T-helper 2 cell treated with Interferon-gamma antibody and Interleukin-4, amounts not matched to agents 100 ng/mL and 5 ng/mL, for 36 hours (primary cell): ENCODE measurements around the gene KRTAP2-2. TPM values are rescaled to one million over a fixed set of nuclear protein-coding genes. Genes with fewer than 3 reads are reported as not detected.
"Not testable (repeated sequence)": the region's sequence is repeated elsewhere in the genome, so short reads cannot be mapped to it uniquely, and the experiment has no call there.

Experiments
- intact Hi-C: fragments of 100-400 bp; cut with micrococcal nuclease; formaldehyde crosslinking; loops from one replicate; pipeline ENCODE4 v1.15.1; 2023
- total RNA-seq: library from RNA; stranded (reverse); gene quantifications from 2 replicates; pipeline ENCODE4 v1.2.3, GENCODE V29; 2022

Gene KRTAP2-2
- total RNA-seq, 1 donor from 2014 or later, result not detected

DNA sequence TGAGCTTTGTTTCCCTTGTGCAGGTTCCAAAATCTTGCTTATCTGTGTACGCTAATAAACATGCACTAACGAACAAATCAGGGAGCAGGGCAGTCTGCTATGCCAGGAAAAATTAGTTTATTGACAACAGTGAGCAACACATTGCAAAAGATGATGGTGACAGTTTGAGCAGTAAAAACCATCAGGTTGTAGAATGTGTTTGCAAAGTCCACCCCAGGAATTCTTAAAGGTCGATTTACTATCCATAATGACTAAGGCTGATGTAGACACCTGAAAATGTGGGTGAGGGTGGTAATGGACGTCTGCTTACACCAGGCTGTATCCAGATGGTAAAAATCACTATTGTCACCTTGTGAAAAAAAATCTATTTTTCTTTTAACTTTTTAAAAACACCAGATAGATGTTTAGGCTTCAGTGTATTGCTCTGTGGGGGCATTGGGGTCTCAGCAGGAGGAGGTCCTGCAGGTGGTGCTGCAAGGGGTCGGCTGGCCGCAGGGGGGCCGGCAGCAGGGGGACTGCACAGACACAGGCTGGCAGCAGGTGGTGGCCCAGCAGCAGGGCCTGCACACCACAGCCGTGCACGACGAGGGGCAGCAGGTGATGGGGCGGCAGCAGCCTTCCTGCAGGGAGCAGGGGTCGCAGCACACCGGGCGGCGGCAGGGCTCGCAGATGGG is 10.1 kb upstream of the KRTAP2-2 start:
- intact Hi-C loops, result not testable (repeated sequence)

- intact Hi-C loops, result no loop called here
Measured at GRCh38 chr17:41064301-41064700, 9.3 kb upstream of the KRTAP2-2 start.

- intact Hi-C loops, result no loop called here
Measured at GRCh38 chr17:41063449-41063848, 8.4 kb upstream of the KRTAP2-2 start.

DNA sequence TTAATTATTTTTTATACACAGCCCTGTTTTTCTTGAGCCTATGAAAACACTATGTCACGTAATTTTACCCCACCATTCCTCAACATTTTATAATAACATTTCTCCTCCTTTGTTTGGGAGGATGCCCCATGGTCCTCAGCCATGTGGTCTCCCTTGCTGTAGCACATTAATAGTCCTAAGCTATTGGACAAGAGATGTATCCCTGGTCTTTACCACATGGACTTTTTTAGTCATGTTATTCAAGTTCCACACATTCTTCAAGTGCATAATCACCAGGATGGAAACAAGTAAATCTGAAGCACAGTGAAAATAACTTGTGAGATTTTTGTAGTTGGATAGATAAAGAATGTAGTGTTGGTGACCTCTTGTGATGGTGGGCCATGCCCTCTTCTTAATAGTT is 6.9 kb upstream of the KRTAP2-2 start:
- intact Hi-C loops, result no loop called here

DNA sequence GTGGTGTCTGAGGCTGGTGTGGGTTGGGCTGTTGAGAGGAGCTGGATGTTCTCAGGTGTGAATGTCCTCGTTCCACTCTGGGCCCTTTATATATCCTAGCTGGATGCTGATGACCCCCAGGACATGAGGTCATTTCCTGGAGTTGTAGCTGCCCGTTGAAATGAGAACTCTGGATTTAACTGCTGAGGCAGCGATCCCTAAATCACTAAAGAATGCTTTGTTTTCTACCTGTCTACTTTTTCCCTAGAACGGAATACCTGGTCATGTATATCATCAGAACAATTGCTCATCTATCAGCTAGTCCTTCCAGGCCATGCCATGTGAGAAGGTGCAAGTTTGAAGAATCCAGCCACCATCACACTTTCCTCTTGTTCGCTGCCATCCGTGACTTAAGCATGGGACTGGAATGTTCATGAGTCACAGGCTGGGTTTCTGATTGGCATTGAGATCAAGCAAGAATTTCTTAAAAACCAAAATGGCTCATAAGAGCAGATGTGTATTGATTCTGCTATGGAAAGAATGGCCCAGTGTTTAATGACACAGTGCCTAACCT is 5.1 kb upstream of the KRTAP2-2 start, which contains the start of gene KRTAP2-3:
TSS of gene KRTAP2-3 (minus strand) at position 63 of the 553 bp plus-strand sequence. CDS start 64 bp downstream, outside the sequence.
- intact Hi-C loops, result no loop called here

DNA sequence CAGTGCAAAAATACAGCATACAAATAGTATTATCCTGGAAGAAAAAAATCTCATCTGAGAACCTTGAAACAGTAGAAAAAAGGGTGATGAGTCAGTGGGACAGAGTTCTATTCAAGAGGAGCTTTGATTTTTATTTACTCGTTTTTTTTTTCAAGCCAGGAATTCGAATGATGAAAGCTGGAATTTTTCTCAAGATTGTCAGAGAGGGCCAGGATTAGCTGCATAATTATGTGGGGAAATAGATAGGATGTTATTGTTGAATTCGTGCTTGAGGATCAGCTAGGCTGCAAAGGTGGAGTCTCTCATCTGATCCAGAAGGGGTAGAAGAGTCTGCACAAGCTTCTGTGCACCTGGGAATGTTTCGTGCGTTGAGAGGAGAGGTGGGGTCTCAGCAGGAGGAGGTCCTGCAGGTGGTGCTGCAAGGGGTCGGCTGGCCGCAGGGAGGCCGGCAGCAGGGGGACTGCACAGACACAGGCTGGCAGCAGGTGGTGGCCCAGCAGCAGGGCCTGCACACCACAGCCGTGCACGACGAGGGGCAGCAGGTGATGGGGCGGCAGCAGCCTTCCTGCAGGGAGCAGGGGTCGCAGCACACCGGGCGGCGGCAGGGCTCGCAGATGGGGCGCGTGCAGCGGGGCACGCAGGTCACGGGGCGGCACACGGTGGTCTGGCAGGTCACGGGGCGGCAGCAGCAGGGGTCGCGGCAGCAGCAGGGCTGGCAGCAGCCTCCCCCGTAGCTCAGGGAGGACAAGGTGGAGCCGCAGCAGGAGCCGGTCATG is 4.4 kb upstream of the KRTAP2-2 start:
- intact Hi-C loops, result not testable (repeated sequence)

GRCh38 chr17:41058741-41059140 is 3.7 kb upstream of the KRTAP2-2 start:
- intact Hi-C loops, result no loop called here

DNA sequence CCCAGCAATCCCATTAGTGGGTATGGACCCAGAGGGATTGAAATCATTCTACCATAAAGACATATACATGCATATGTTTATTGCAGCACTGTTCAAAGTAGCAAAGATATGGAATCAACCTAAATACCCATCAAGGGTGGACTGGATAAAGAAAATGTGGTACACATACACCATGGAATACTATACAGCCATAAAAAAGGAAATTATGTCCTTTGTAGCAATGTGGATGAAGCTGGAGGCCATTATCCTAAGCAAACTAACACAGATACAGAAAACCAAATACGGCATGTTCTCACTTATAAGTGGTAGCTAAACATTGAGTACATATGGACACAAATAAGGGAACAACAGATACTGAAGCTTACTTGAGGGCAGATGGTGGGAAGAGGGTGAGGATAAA is 2.5 kb upstream of the KRTAP2-2 start:
- intact Hi-C loops, result no loop called here

DNA sequence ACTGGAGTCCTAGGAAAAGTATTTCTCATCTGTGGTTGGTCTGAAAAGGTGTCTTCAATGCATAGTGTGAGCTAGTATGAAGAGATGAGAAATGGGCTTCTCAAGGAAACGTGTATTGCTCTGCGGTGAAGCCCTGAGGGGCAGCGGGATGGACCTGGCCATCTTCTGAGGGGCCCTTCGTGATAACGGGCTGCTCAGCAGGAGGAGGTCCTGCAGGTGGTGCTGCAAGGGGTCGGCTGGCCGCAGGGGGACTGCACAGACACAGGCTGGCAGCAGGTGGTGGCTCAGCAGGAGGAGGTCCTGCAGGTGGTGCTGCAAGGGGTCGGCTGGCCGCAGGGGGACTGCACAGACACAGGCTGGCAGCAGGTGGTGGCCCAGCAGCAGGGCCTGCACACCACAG is 474 bp downstream of the KRTAP2-2 start:
- intact Hi-C loops, result not testable (repeated sequence)

DNA sequence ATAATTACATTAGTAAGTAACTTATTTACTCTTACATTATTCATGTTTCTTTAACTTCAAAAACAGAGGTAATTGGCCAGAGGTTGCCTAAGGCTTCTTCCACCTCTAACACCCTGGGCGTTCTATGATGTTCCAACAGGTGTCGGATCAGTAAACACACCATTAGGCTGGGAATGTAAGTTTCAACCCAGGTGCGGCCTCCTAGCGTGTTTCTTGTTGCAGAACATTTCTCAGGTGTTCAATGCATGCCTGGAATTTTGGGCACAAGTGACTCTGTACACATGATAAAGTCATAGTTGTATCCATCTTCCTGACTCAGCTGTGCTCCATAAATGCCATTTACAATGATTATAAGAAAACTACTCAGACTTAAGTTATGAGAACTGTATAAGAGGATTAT is 1.0 kb downstream of the KRTAP2-2 start:
- intact Hi-C loops, result no loop called here

DNA sequence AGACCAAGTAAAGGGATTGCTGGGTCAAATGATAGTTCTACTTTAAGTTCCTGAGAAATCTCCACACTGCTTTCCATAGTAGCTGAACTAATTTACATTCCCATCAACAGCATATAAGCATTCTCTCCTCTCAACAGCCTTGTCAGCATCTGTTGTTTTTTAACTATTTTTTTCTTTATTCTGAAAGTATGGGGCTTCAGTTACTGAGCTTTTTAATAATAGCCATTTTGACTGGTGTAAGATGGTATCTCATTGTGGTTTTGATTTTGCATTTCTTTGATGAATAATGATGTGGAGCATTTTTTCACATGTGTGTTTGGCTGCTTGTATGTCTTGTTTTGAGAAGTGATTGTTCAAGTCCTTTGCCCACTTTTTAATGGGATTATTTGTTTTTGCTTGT is 2.5 kb downstream of the KRTAP2-2 start:
- intact Hi-C loops, result no loop called here

GRCh38 chr17:41049110-41049509 is 5.9 kb downstream of the KRTAP2-2 start:
- intact Hi-C loops, result no loop called here

- intact Hi-C loops, result no loop called here
Measured at GRCh38 chr17:41048441-41048840, 6.6 kb downstream of the KRTAP2-2 start.

GRCh38 chr17:41046735-41047465 is 8.1 kb downstream of the KRTAP2-2 start, which contains the start of gene KRTAP2-1:
KRTAP2-1 (minus strand) TSS chr17:41047316; CDS start chr17:41047267, 49 bp downstream.
- intact Hi-C loops, result not testable (repeated sequence)

DNA sequence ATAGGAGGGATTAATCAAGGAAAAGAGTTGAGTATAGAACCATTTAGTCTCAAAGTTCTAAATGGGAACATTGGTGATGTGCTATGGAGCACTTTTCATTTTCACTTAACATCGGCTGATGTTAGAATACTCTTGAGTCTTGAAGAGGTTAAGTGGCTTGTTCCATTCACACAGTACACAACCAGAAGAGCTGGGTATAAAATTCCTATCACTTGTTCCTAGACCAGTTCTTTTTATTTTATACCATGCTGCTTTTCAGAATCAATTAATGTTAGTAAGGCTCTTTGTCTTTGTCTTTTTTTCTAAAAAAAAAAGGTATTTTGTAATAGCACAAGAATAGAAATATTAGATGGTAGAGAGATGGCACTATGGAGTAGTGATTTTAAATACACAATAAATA is 12.1 kb downstream of the KRTAP2-2 start:
- intact Hi-C loops, result no loop called here

GRCh38 chr17:41040783-41041571 is 14.1 kb downstream of the KRTAP2-2 start, which contains the start of gene KRTAP1-1:
KRTAP1-1 (minus strand) TSS chr17:41041450; CDS start chr17:41041397, 53 bp downstream.
- intact Hi-C loops, result not testable (repeated sequence)

DNA sequence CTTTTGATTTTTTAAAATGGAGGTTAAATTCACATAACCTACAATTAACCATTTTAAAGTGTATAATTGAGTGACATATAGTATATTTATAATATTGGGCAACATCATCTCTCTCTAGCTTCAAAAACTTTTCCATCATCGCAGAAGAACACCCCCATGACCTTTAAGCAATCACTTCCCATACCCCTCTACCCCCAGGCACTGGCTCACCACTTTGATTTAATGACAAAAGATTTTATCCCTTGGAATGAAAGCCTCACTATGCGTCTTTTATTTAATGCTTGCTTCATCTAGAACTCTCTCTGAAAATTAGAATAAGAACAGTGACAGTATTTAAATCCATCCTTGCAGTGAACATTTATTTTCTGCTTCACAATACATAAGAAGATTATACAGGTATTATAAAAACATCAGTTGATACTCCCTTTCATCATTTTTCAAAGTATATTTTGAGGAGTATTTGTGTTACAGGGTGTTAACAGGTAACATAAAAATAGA is 17.1 kb downstream of the KRTAP2-2 start:
- intact Hi-C loops, result no loop called here

GRCh38 chr17:41034346-41034935 is 20.6 kb downstream of the KRTAP2-2 start, which contains the start of gene KRTAP1-3:
KRTAP1-3 (minus strand) TSS chr17:41034874; CDS start chr17:41034821, 53 bp downstream.
- intact Hi-C loops, result not testable (repeated sequence)

- intact Hi-C loops, result no loop called here
Measured at GRCh38 chr17:41029633-41030245, 25.3 kb downstream of the KRTAP2-2 start, which contains the start of gene KRTAP1-4. KRTAP1-4 (minus strand) TSS chr17:41030195; CDS start chr17:41030078, 117 bp downstream.
